Gastroesophageal sphincter (tissue), 3 donors: ENCODE measurements around the gene PCK1.

Source experiments
- CTCF ChIP-seq, 4 experiments: fragments of 200-600 bp in 2 of 4; fragments of 450-650 bp in 2 of 4; sonication (generic) in 1 of 4; IDR thresholded peaks; one replicate each; pipeline ENCODE4 v1.5.1; 2017 to 2019; ENCODE audit warnings: antibody characterized with exemption in 4 of 4, mild to moderate bottlenecking in 2 of 4, moderate library complexity in 2 of 4
- EP300 ChIP-seq: sonication (generic); formaldehyde crosslinking; IDR thresholded peaks from one replicate; pipeline ENCODE4 v1.6.1; 2017; ENCODE audit warnings: antibody characterized with exemption, mild to moderate bottlenecking
- POLR2A ChIP-seq, 2 donors: fragments of 450-650 bp; IDR thresholded peaks; one replicate each; pipeline ENCODE4 v1.6.1; 2017; ENCODE audit warnings: antibody characterized with exemption in 2 of 2, mild to moderate bottlenecking in 2 of 2, moderate library complexity in 1 of 2
- POLR2AphosphoS5 ChIP-seq: sonication (generic); formaldehyde crosslinking; IDR thresholded peaks from one replicate; pipeline ENCODE4 v1.6.1; 2017; ENCODE audit warnings: antibody characterized with exemption

GRCh38 chr20:57561356-57562279 lies 708 bp downstream of the PCK1 start:
- TF ChIP-seq CTCF (IDR thresholded peaks at IDR 0.05) (no peak), EP300 (no peak), POLR2A (IDR thresholded peaks at IDR 0.05) (no peak), POLR2AphosphoS5 (no peak)
